GM19467 (cell line): ENCODE results near the gene YWHAH.

Source experiments
- ATAC-seq: cut with Tn5 transposase; IDR thresholded peaks from one replicate; pipeline ENCODE4 v1.9.1; 2021; ENCODE audit warnings: mild to moderate bottlenecking, moderate library complexity; ENCODE audit not compliant: unreplicated experiment

The YWHAH gene

GRCh38 chr22:31922534-31922933 is 21.8 kb upstream of the YWHAH start:
- ATAC-seq = no peak

GRCh38 chr22:31923136-31923535 is 21.2 kb upstream of the YWHAH start:
- no peak for ATAC-seq

GRCh38 chr22:31923747-31924146 is 20.6 kb upstream of the YWHAH start:
- no peak for ATAC-seq

- no peak for ATAC-seq
Observed at GRCh38 chr22:31925056-31925455, 19.3 kb upstream of the YWHAH start.

- no peak for ATAC-seq
Observed at GRCh38 chr22:31926024-31926423, 18.3 kb upstream of the YWHAH start.

- ATAC-seq = no peak
Observed at GRCh38 chr22:31926969-31927368, 17.4 kb upstream of the YWHAH start.

GRCh38 chr22:31927562-31927961 is 16.8 kb upstream of the YWHAH start:
- ATAC-seq = no peak

- ATAC-seq = no peak
Observed at GRCh38 chr22:31929167-31929930, 15.0 kb upstream of the YWHAH start.

GRCh38 chr22:31932863-31933262 is 11.5 kb upstream of the YWHAH start:
- ATAC-seq = no peak

- no peak for ATAC-seq
Observed at GRCh38 chr22:31933406-31933805, 10.9 kb upstream of the YWHAH start.

- ATAC-seq = no peak
Observed at GRCh38 chr22:31933816-31934482, 10.4 kb upstream of the YWHAH start.

GRCh38 chr22:31935961-31936635 is 8.2 kb upstream of the YWHAH start:
- no peak for ATAC-seq

GRCh38 chr22:31937341-31937740 is 7.0 kb upstream of the YWHAH start:
- ATAC-seq = no peak

- no peak for ATAC-seq
Observed at GRCh38 chr22:31938296-31938695, 6.0 kb upstream of the YWHAH start.

GRCh38 chr22:31940506-31940905 is 3.8 kb upstream of the YWHAH start:
- ATAC-seq = no peak

- ATAC-seq = no peak
Observed at GRCh38 chr22:31942091-31942490, 2.2 kb upstream of the YWHAH start.

GRCh38 chr22:31943206-31943977 is 943 bp upstream of the YWHAH start:
- no peak for ATAC-seq

GRCh38 chr22:31944700-31945442 is 536 bp downstream of the YWHAH start:
- ATAC-seq = peak; percentile 25

- ATAC-seq = no peak
Observed at GRCh38 chr22:31945443-31945855, 1.1 kb downstream of the YWHAH start.

GRCh38 chr22:31945971-31946680 is 1.8 kb downstream of the YWHAH start:
- no peak for ATAC-seq
